Measurements from ENCODE around the gene TMEM86B. TPM values are rescaled to one million over a fixed set of nuclear protein-coding genes. Genes with fewer than 3 reads are reported as not detected.

The TMEM86B gene
- total RNA-seq, 1 donor from 2014 or later: 1.4 TPM

DNA sequence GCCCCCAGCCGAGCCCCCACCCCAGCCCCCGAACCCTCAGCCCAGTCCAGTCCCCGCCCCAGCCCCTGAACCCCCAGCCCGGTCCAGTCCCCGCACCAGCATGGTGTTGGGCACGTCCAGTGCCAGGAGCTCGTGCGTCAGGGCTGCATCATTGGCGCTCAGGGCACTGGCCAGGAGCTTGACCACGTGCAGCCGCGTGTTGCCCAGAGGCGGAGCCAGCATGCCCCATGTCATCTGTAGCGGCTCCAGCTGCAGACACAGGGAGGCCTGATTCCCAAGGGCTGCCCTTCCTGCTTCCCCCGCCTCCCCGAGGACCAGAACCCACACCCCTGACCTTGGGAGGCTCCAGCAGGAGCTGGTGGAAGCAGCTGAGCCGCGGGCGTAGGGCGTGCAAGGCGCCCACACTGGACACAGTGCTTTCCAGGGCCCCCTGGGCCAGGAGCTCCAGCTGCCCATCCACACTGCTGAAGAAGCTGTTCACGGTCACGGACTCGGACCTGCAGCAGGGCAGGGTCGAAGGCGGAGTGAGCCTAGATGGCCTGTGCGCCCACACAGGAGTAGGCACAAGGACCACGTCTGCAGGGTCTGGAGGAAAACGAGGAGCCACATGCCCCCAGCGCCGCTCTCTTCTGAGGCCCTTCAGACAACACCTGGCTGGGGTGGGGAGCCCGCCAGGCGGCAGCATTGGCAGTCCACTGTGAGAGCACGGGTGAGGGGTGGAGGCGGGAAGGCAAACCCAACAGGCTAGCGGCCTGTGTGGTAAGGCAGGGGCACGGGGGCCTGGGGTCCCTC, 12.8 kb upstream of the TMEM86B start:
- Histone ChIP-seq H3F3A (ENCODE audit: low read depth) (no peaks in the 10 kb centered on the region), H3K27ac (no peak overlapping the region), H3K4me1 (no peaks in the 10 kb centered on the region), H3K4me3 (no peak overlapping the region), H3K9me3 (ENCODE audit: low read depth) (no peaks in the 10 kb centered on the region), H3K27me3 (no peaks in the 10 kb centered on the region), H3K79me2 (ENCODE audit: low read depth) (no peaks in the 10 kb centered on the region), H2AFZ (replicated peaks) (no peak overlapping the region), H3K9ac (no peak overlapping the region), H3K36me3 (no peaks in the 10 kb centered on the region), H3K4me2 (no peak overlapping the region), H4K20me1 (ENCODE audit: low read depth) (peaks cover 4% of the 10 kb centered on the region)
- TF ChIP-seq, protein P1, sequence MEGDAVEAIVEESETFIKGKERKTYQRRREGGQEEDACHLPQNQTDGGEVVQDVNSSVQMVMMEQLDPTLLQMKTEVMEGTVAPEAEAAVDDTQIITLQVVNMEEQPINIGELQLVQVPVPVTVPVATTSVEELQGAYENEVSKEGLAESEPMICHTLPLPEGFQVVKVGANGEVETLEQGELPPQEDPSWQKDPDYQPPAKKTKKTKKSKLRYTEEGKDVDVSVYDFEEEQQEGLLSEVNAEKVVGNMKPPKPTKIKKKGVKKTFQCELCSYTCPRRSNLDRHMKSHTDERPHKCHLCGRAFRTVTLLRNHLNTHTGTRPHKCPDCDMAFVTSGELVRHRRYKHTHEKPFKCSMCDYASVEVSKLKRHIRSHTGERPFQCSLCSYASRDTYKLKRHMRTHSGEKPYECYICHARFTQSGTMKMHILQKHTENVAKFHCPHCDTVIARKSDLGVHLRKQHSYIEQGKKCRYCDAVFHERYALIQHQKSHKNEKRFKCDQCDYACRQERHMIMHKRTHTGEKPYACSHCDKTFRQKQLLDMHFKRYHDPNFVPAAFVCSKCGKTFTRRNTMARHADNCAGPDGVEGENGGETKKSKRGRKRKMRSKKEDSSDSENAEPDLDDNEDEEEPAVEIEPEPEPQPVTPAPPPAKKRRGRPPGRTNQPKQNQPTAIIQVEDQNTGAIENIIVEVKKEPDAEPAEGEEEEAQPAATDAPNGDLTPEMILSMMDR (IDR thresholded peaks at IDR 0.05): no peak
- no peak for TF ChIP-seq EZH2 (IDR thresholded peaks at IDR 0.05)
- no peak for TF ChIP-seq EZH2phosphoT487 (IDR thresholded peaks at IDR 0.05)
- Mint-ChIP-seq H3K36me3 (peaks cover 23% of the 10 kb centered on the region), H3K27me3 (ENCODE audit: insufficient read depth, low read depth) (peaks cover 9% of the 10 kb centered on the region), H3K4me1 (no peaks in the 10 kb centered on the region), H3K27ac (no peak overlapping the region), H3K9me3 (no peaks in the 10 kb centered on the region), H3K4me3 (no peak overlapping the region)
- DNase-seq (ENCODE audit: low spot score): no peak

DNA sequence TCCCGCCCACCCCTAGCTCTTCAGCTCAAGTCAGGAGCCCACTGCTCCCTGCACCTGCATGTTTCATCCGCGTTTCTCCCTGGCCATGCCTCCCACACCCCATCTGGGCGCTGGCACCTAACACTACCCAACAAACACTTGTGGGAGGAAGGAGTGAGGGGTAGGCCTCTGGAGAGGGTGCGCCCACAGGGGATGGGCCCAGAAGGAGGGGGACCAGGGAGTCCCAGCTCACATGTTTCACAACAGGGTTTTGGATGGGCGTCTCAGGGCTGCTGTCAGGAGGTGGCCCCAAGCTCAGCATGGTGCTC, 12.1 kb upstream of the TMEM86B start:
- Mint-ChIP-seq H3K4me3 (no peak overlapping the region), H3K27me3 (ENCODE audit: insufficient read depth, low read depth) (peaks cover 9% of the 10 kb centered on the region), H3K27ac (no peak overlapping the region), H3K36me3 (peaks cover 27% of the 10 kb centered on the region), H3K4me1 (no peaks in the 10 kb centered on the region), H3K9me3 (no peaks in the 10 kb centered on the region)
- TF ChIP-seq, protein P1 (IDR thresholded peaks at IDR 0.05): no peak
- TF ChIP-seq EZH2phosphoT487 (IDR thresholded peaks at IDR 0.05) (no peak), EZH2 (IDR thresholded peaks at IDR 0.05) (no peak)
- Histone ChIP-seq H3K9ac (no peak overlapping the region), H3K79me2 (ENCODE audit: low read depth) (no peaks in the 10 kb centered on the region), H3K4me1 (no peaks in the 10 kb centered on the region), H3K4me3 (no peak overlapping the region), H3K4me2 (no peak overlapping the region), H3K9me3 (ENCODE audit: low read depth) (no peaks in the 10 kb centered on the region), H3K27ac (no peak overlapping the region), H4K20me1 (ENCODE audit: low read depth) (peaks cover 4% of the 10 kb centered on the region), H2AFZ (replicated peaks) (no peak overlapping the region), H3K36me3 (no peaks in the 10 kb centered on the region), H3K27me3 (no peaks in the 10 kb centered on the region), H3F3A (ENCODE audit: low read depth) (no peaks in the 10 kb centered on the region)
- no peak for DNase-seq (ENCODE audit: low spot score)

DNA sequence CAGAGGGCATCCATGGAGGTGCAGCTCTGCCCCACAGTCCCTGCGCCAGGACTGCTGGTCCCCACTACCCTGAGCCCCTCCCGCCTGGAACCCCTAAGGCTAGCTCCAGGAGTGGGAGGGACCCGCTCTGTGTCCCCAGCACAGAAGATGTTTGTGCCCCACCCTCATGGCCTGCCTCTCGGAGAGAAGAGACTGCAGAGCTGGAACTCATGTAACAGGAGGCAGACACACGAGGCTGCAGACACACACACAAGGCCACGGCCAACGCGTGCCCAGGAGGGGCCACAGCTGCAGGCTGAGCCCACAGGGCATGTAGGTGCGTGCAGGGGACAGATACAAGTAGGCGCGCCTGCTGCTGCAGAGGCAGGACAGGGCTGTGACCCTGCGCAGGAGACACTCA, 10.4 kb upstream of the TMEM86B start:
- no peak overlapping the region for H3K4me3 ChIP-seq
- H3F3A ChIP-seq (ENCODE audit: low read depth): no peaks in the 10 kb centered on the region
- H4K20me1 ChIP-seq (ENCODE audit: low read depth): peaks cover 4% of the 10 kb centered on the region
- H3K9ac ChIP-seq: no peak overlapping the region
- no peaks in the 10 kb centered on the region for H3K27me3 ChIP-seq
- Mint-ChIP-seq H3K4me3 (no peak overlapping the region), H3K4me1 (no peaks in the 10 kb centered on the region), H3K27ac (no peak overlapping the region), H3K27me3 (ENCODE audit: insufficient read depth, low read depth) (peaks cover 10% of the 10 kb centered on the region), H3K36me3 (peaks cover 29% of the 10 kb centered on the region), H3K9me3 (no peaks in the 10 kb centered on the region)
- H3K27ac ChIP-seq: no peak overlapping the region
- H2AFZ ChIP-seq (replicated peaks): no peak overlapping the region
- no peaks in the 10 kb centered on the region for H3K79me2 ChIP-seq (ENCODE audit: low read depth)
- TF ChIP-seq EZH2 (IDR thresholded peaks at IDR 0.05) (no peak), EZH2phosphoT487 (IDR thresholded peaks at IDR 0.05) (no peak)
- TF ChIP-seq, protein P1 (IDR thresholded peaks at IDR 0.05): no peak
- H3K9me3 ChIP-seq (ENCODE audit: low read depth): no peaks in the 10 kb centered on the region
- no peak overlapping the region for H3K4me2 ChIP-seq
- no peak for DNase-seq (ENCODE audit: low spot score)
- H3K36me3 ChIP-seq: no peaks in the 10 kb centered on the region
- H3K4me1 ChIP-seq: no peaks in the 10 kb centered on the region
